22Rv1 (cell line): Measurements from ENCODE around the gene NRXN3.

Source experiments
- H3K27ac ChIP-seq: fragments of 450-650 bp; 2 replicates; pipeline ENCODE4 v1.5.1; 2017
- CTCF ChIP-seq: fragments of 450-650 bp; IDR thresholded peaks from 2 replicates; pipeline ENCODE4 v1.5.1; 2017; ENCODE audit warnings: mild to moderate bottlenecking
- ZFX ChIP-seq: fragments of 450-650 bp; IDR thresholded peaks from 2 replicates; pipeline ENCODE4 v1.6.1; 2017; ENCODE audit warnings: antibody characterized with exemption, borderline replicate concordance

Gene NRXN3

GRCh38 chr14:79721399-79722084 lies 1551.4 kb downstream of the NRXN3 start:
- TF ChIP-seq CTCF = no peak
- TF ChIP-seq ZFX = no peak
- H3K27ac ChIP-seq = no peak overlapping the region

DNA sequence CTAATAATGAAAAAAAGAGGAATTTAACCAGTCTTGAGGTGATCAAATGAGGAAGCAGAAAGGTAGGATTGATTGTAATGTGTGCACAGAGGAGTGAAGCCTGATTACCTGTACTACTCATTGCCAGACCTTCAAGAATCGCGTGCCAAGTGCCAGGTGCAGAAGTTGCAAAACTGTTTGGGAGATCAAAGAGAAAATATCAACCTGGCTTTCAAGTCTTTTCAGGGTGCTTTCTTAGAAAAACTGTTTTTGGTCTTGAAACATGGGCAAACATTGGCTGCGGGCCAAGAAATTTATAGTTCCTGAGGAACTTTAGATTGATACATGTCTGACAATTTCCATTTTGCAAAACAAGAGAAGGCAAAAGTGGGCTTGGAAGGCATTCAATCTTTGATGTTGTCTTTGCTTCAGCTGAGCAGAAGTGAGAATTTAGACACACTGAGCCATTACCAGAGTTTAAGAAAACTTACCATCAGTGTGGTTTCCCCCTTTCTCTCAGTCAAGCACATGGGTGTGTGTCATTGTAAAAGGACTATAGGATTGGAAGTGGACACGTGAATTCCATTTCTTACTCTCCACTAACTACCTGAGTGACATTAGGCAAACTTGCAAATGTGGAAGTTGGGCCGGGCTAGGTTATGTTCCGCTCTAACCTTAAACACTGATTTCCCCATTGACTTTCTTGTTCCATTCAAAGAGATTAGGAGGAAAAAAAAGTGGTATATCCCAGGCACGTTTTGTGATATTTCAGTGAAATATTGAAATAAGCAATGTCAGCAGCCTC lies 1555.0 kb downstream of the NRXN3 start:
- TF ChIP-seq ZFX (no peak), CTCF (no peak)
- H3K27ac ChIP-seq = no peak overlapping the region

DNA sequence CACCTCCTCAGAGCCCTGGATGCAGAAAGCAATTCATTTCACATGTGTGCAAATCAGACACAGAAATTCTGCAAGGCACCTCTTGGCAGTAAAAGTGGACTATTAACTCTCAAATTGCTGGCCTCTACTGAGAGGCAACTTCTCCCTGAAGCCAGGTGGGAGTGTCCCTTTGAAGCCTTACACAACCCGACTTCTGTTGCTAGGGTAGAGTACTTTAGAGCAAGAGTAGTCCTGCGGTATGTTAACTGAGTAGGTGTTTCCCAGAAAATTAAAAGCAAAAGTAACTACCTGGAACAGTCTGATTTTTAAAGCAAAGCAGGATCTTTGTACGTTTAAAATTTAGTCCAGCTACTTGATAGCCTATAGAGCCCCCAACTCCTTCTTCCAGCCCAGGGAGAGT lies 1557.7 kb downstream of the NRXN3 start:
- no peak for TF ChIP-seq CTCF
- TF ChIP-seq ZFX = no peak
- H3K27ac ChIP-seq = no peak overlapping the region

DNA sequence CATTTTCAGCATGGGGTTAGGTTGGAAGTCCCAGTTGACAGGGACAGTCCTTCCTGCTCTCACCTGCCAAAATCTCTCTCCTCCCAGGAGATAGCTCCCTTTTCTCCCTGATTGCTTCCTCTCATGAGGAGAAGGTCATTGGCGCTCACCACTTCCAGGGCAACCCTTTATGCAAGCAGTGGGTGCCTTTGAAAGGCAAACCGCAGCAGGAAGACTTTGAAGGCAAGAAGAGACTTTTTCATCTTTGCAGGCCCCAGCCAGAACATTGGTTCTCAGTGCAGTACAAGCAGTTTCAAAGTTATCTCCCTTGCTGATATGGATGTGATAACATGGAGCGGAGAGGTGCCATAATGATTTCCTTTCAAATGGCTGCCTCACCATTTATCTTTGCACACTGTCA lies 1558.2 kb downstream of the NRXN3 start:
- H3K27ac ChIP-seq = no peak overlapping the region
- TF ChIP-seq CTCF = no peak

GRCh38 chr14:79729731-79730130 lies 1559.6 kb downstream of the NRXN3 start:
- H3K27ac ChIP-seq = no peak overlapping the region
- TF ChIP-seq CTCF (no peak), ZFX (no peak)

DNA sequence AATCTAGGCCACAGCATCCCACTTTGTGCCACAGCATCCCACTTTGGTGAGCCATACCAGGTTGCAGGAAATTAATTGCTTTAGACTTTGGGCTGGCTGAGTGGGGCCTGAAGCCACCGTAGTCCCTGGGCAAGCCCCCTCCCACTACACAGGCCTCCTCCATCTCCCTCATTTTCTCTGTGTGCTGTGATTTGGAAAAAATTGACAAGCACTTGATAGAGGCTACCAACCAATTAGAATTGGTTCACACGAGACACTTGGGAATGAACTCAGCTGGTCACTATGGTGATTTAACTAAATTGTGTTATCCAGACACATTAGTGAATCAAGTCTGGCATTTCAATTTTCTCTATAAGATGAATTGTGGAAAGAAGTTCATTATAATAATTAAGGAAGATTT lies 1560.0 kb downstream of the NRXN3 start:
- TF ChIP-seq CTCF (no peak), ZFX (no peak)
- no peak overlapping the region for H3K27ac ChIP-seq

DNA sequence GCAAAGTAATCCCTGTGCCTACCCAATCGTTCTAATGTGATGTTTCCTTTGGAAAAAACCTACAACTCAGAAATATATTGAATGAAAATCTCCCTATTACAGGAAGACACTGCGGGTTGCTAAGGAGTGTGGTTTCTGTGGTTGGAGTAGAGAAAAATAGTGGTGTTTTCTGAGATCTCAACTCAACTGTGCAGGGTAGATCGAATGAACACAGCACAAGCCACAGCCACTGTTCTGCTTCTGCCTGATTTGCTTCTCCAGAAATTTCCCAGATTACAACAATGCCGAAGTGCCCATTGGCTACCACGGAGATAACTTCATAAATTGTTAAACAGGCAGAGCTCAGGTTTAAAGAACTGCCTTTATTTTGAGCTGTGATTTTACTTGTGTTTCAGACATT lies 1560.8 kb downstream of the NRXN3 start:
- H3K27ac ChIP-seq = no peak overlapping the region
- TF ChIP-seq CTCF (no peak), ZFX (no peak)
